AG09309 (cell line): ENCODE measurements around the gene NCBP1.
A peak's percentile ranks its signal among the peaks of the same experiment; 100 is the strongest.
"Not testable (repeated sequence)": the region's sequence is repeated elsewhere in the genome, so short reads cannot be mapped to it uniquely, and the experiment has no call there.

Experiments
- DNase-seq: peaks from one replicate; pipeline ENCODE4 v3.0.0-alpha.2; 2010; ENCODE audit warnings: low read depth
- H3K4me3 ChIP-seq: 2 replicates; pipeline ENCODE4 v1.5.1; 2011; ENCODE audit warnings: mild to moderate bottlenecking, low read depth, low read length, moderate library complexity; ENCODE audit not compliant: control insufficient read depth
- CTCF ChIP-seq: IDR thresholded peaks from 2 replicates; pipeline ENCODE4 v1.5.1; 2011; ENCODE audit warnings: mild to moderate bottlenecking, low read depth, low read length, inconsistent platforms; ENCODE audit not compliant: insufficient read depth, control insufficient read depth; ENCODE audit errors: missing control alignments

NCBP1 gene

GRCh38 chr9:97698865-97699264 lies 65.2 kb downstream of the NCBP1 start:
- H3K4me3 ChIP-seq, result no peak overlapping the region
- no peak for DNase-seq
- TF ChIP-seq CTCF, result no peak

- H3K4me3 ChIP-seq, DNase-seq: not testable (repeated sequence)
These were observed 65.7 kb downstream of the NCBP1 start for GRCh38 chr9:97699281-97699680.

GRCh38 chr9:97699824-97700223 lies 66.2 kb downstream of the NCBP1 start:
- not testable (repeated sequence) for DNase-seq, H3K4me3 ChIP-seq

- no peak for TF ChIP-seq CTCF
- no peak overlapping the region for H3K4me3 ChIP-seq
- DNase-seq, result peak; percentile 64
These were observed 70.1 kb downstream of the NCBP1 start for GRCh38 chr9:97703437-97704344.

- DNase-seq, result no peak
- H3K4me3 ChIP-seq, result no peak overlapping the region
- no peak for TF ChIP-seq CTCF
These were observed 70.7 kb downstream of the NCBP1 start for GRCh38 chr9:97704345-97704677.

GRCh38 chr9:97704851-97705250 lies 71.2 kb downstream of the NCBP1 start:
- no peak for DNase-seq
- H3K4me3 ChIP-seq, result no peak overlapping the region
- no peak for TF ChIP-seq CTCF

GRCh38 chr9:97705354-97705950 lies 71.8 kb downstream of the NCBP1 start:
- no peak for TF ChIP-seq CTCF
- DNase-seq, result no peak
- H3K4me3 ChIP-seq, result no peak overlapping the region
